ES-I3 (cell line): ENCODE data around the gene MORF4L1.
A peak's percentile ranks its signal among the peaks of the same experiment; 100 is the strongest.
"Not testable (repeated sequence)": the region's sequence is repeated elsewhere in the genome, so short reads cannot be mapped to it uniquely, and the experiment has no call there.

Source experiments
- H3K36me3 ChIP-seq: 2 replicates; pipeline ENCODE4 v1.6.1; 2013; ENCODE audit warnings: mild to moderate bottlenecking, low read length, control low read depth, moderate library complexity; ENCODE audit not compliant: insufficient read depth
- H3K4me1 ChIP-seq: 2 replicates; pipeline ENCODE4 v1.6.1; 2013; ENCODE audit warnings: mild to moderate bottlenecking, control low read depth, low read length; ENCODE audit not compliant: insufficient read depth
- H3K9ac ChIP-seq: 2 replicates; pipeline ENCODE4 v1.6.1; 2013; ENCODE audit warnings: low read depth, mild to moderate bottlenecking, low read length, moderate library complexity
- H3K9me3 ChIP-seq: 2 replicates; pipeline ENCODE4 v1.6.1; 2013; ENCODE audit warnings: mild to moderate bottlenecking, low read length, moderate library complexity; ENCODE audit not compliant: control insufficient read depth, insufficient read depth

MORF4L1 gene

GRCh38 chr15:78872155-78872971, at the start of gene MORF4L1:
Gene MORF4L1, plus strand, starts transcription at chr15:78872890. Its CDS starts 128 bp downstream, at chr15:78873018.
- H3K9me3 ChIP-seq, result no peaks in the 10 kb centered on the region
- peaks cover 9% of the 10 kb centered on the region for H3K4me1 ChIP-seq
- no peaks in the 10 kb centered on the region for H3K36me3 ChIP-seq
- H3K9ac ChIP-seq, result peak within 1 kb of the TSS; percentile 100

- Histone ChIP-seq H3K9ac (no peak overlapping the region), H3K4me1 (peaks cover 5% of the 10 kb centered on the region), H3K36me3 (no peaks in the 10 kb centered on the region), H3K9me3 (no peaks in the 10 kb centered on the region)
Observed at GRCh38 chr15:78828920-78829319, 43.8 kb upstream of the MORF4L1 start.

- Histone ChIP-seq H3K36me3 (no peaks in the 10 kb centered on the region), H3K9ac (no peak overlapping the region), H3K4me1 (no peaks in the 10 kb centered on the region; the same call in 1 of the 2 replicates), H3K9me3 (no peaks in the 10 kb centered on the region)
Observed at GRCh38 chr15:78830514-78831228, 42.0 kb upstream of the MORF4L1 start.

GRCh38 chr15:78831229-78832207, 41.2 kb upstream of the MORF4L1 start:
- Histone ChIP-seq H3K9ac (no peak overlapping the region), H3K4me1 (no peaks in the 10 kb centered on the region), H3K9me3 (no peaks in the 10 kb centered on the region), H3K36me3 (no peaks in the 10 kb centered on the region)

- Histone ChIP-seq H3K4me1 (no peaks in the 10 kb centered on the region; the same call in 1 of the 2 replicates), H3K9ac (no peak overlapping the region), H3K9me3 (no peaks in the 10 kb centered on the region), H3K36me3 (no peaks in the 10 kb centered on the region)
Observed at GRCh38 chr15:78836333-78836732, 36.4 kb upstream of the MORF4L1 start.

- no peak overlapping the region for H3K9ac ChIP-seq
- H3K4me1 ChIP-seq, result no peaks in the 10 kb centered on the region; the same call in 1 of the 2 replicates
- no peaks in the 10 kb centered on the region for H3K9me3 ChIP-seq
- H3K36me3 ChIP-seq, result no peaks in the 10 kb centered on the region
Observed at GRCh38 chr15:78837131-78837530, 35.6 kb upstream of the MORF4L1 start.

GRCh38 chr15:78837543-78837942, 35.1 kb upstream of the MORF4L1 start:
- Histone ChIP-seq H3K4me1 (no peaks in the 10 kb centered on the region; the same call in 1 of the 2 replicates), H3K9me3 (no peaks in the 10 kb centered on the region), H3K9ac (no peak overlapping the region)

GRCh38 chr15:78838489-78838888, 34.2 kb upstream of the MORF4L1 start:
- Histone ChIP-seq H3K36me3 (no peaks in the 10 kb centered on the region), H3K9me3 (no peaks in the 10 kb centered on the region), H3K9ac (no peak overlapping the region), H3K4me1 (no peaks in the 10 kb centered on the region; the same call in 1 of the 2 replicates)

More at GRCh38 chr15:78837543-78837942, 35.1 kb upstream of the MORF4L1 start:
- H3K36me3 ChIP-seq, result no peaks in the 10 kb centered on the region

GRCh38 chr15:78839151-78839550, 33.5 kb upstream of the MORF4L1 start:
- H3K9me3 ChIP-seq, H3K4me1 ChIP-seq: not testable (repeated sequence)

GRCh38 chr15:78840661-78841375, 31.9 kb upstream of the MORF4L1 start:
- no peaks in the 10 kb centered on the region; the same call in 1 of the 2 replicates for H3K4me1 ChIP-seq
- no peaks in the 10 kb centered on the region for H3K36me3 ChIP-seq
- no peak overlapping the region for H3K9ac ChIP-seq
- no peaks in the 10 kb centered on the region for H3K9me3 ChIP-seq

More at GRCh38 chr15:78839151-78839550, 33.5 kb upstream of the MORF4L1 start:
- not testable (repeated sequence) for H3K36me3 ChIP-seq, H3K9ac ChIP-seq

GRCh38 chr15:78841376-78841706, 31.3 kb upstream of the MORF4L1 start:
- H3K9ac ChIP-seq, result no peak overlapping the region
- no peaks in the 10 kb centered on the region for H3K9me3 ChIP-seq
- H3K36me3 ChIP-seq, result no peaks in the 10 kb centered on the region
- H3K4me1 ChIP-seq, result no peaks in the 10 kb centered on the region; the same call in 1 of the 2 replicates

- no peaks in the 10 kb centered on the region; the same call in 1 of the 2 replicates for H3K4me1 ChIP-seq
- no peaks in the 10 kb centered on the region for H3K36me3 ChIP-seq
- H3K9me3 ChIP-seq, result no peaks in the 10 kb centered on the region
- H3K9ac ChIP-seq, result no peak overlapping the region
Observed at GRCh38 chr15:78841891-78842290, 30.8 kb upstream of the MORF4L1 start.

- H3K9ac ChIP-seq, result no peak overlapping the region
- no peaks in the 10 kb centered on the region for H3K9me3 ChIP-seq
- H3K4me1 ChIP-seq, result no peaks in the 10 kb centered on the region; the same call in 1 of the 2 replicates
- H3K36me3 ChIP-seq, result no peaks in the 10 kb centered on the region
Observed at GRCh38 chr15:78842519-78842918, 30.2 kb upstream of the MORF4L1 start.
